CD4-positive, alpha-beta T cell treated with Interleukin-15 for 4 hours (primary cell): Measurements from ENCODE around the gene ZNF362.
"Not testable (repeated sequence)": the region's sequence is repeated elsewhere in the genome, so short reads cannot be mapped to it uniquely, and the experiment has no call there.

ENCODE experiments used
- DNase-seq: peaks from one replicate; pipeline ENCODE4 v3.0.0-alpha.2; 2020; ENCODE audit warnings: low spot score

Gene ZNF362

GRCh38 chr1:33256471-33257206 lies at the start of gene ZNF362:
Gene ZNF362, plus strand, starts transcription at chr1:33256492. Its CDS starts 14,083 bp downstream, at chr1:33270575.
- DNase-seq, result peak; percentile 66

GRCh38 chr1:33211972-33212371 lies 44.3 kb upstream of the ZNF362 start:
- no peak for DNase-seq

GRCh38 chr1:33219886-33220661 lies 36.2 kb upstream of the ZNF362 start:
- no peak for DNase-seq

GRCh38 chr1:33220676-33221384 lies 35.5 kb upstream of the ZNF362 start:
- no peak for DNase-seq

- DNase-seq, result no peak
These were observed 34.9 kb upstream of the ZNF362 start for GRCh38 chr1:33221385-33221758.

- DNase-seq, result no peak
These were observed 33.9 kb upstream of the ZNF362 start for GRCh38 chr1:33222381-33222780.

- DNase-seq, result no peak
These were observed 32.1 kb upstream of the ZNF362 start for GRCh38 chr1:33224166-33224707.

GRCh38 chr1:33225586-33225985 lies 30.7 kb upstream of the ZNF362 start:
- no peak for DNase-seq

- no peak for DNase-seq
These were observed 27.3 kb upstream of the ZNF362 start for GRCh38 chr1:33228935-33229487.

- DNase-seq, result no peak
These were observed 25.1 kb upstream of the ZNF362 start for GRCh38 chr1:33231166-33231565.

- no peak for DNase-seq
These were observed 23.6 kb upstream of the ZNF362 start for GRCh38 chr1:33232716-33233115.

GRCh38 chr1:33234131-33234530 lies 22.2 kb upstream of the ZNF362 start:
- DNase-seq, result no peak

- no peak for DNase-seq
These were observed 21.7 kb upstream of the ZNF362 start for GRCh38 chr1:33234588-33234990.

GRCh38 chr1:33235521-33235920 lies 20.8 kb upstream of the ZNF362 start:
- no peak for DNase-seq

GRCh38 chr1:33236498-33236897 lies 19.8 kb upstream of the ZNF362 start:
- no peak for DNase-seq

GRCh38 chr1:33237579-33237978 lies 18.7 kb upstream of the ZNF362 start:
- peak; percentile 39 for DNase-seq

GRCh38 chr1:33238194-33238724 lies 18.0 kb upstream of the ZNF362 start:
- DNase-seq, result not testable (repeated sequence)

- not testable (repeated sequence) for DNase-seq
These were observed 16.9 kb upstream of the ZNF362 start for GRCh38 chr1:33239410-33239809.

GRCh38 chr1:33241866-33242265 lies 14.4 kb upstream of the ZNF362 start:
- DNase-seq, result no peak

- no peak for DNase-seq
These were observed 13.6 kb upstream of the ZNF362 start for GRCh38 chr1:33242652-33243051.

GRCh38 chr1:33244143-33244808 lies 12.0 kb upstream of the ZNF362 start:
- DNase-seq, result no peak
